HepG2 (cell line): ENCODE data around the gene KIF27. TPM values are rescaled to one million over a fixed set of nuclear protein-coding genes. Genes with fewer than 3 reads are reported as not detected.

Experiments
- ATAC-seq: fragments of 200-7000 bp; cut with Tn5 transposase; 3 replicates; pipeline ENCODE4 v1.9.1; 2020; ENCODE audit warnings: mild to moderate bottlenecking, moderate library complexity
- BruUV-seq: library from RNA; stranded (reverse); fragments of 400-500 nt; replicated peaks from 2 replicates; lab custom pipeline; 2021; lab: Mats Ljungman, UMichigan
- CTCF ChIA-PET: fragments of 300-600 bp; formaldehyde crosslinking; extraction: SDS; loops from one replicate; lab custom pipeline; 2021; ENCODE audit warnings: low total read pairs, inconsistent platforms, low intra/inter-chr PET ratio; lab: Yijun Ruan, JAX
- POLR2A ChIA-PET: fragments of 350-600 bp; sonication (Branson Sonifier 250); formaldehyde crosslinking; loops from one replicate; lab custom pipeline; 2020; ENCODE audit warnings: antibody characterized with exemption, inconsistent platforms; lab: Yijun Ruan, JAX
- DNase-seq: peaks from one replicate; pipeline ENCODE4 v3.0.0-alpha.2; 2015; ENCODE audit warnings: low spot score
- FAIRE-seq: peaks from 3 replicates; lab custom pipeline; 2011; peaks lifted over from hg19 to GRCh38; lab: Jason Lieb, UNC
- H2AFZ ChIP-seq: one replicate; pipeline ENCODE4 v1.6.1; 2011; ENCODE audit warnings: low read length, inconsistent platforms
- H3K27ac ChIP-seq: fragments of 300-600 bp; 3 replicates; pipeline ENCODE4 v1.8.0; 2011; ENCODE audit warnings: mixed run types, mild to moderate bottlenecking, mixed read lengths, low read length, inconsistent platforms; ENCODE audit not compliant: insufficient read depth; ENCODE audit errors: extremely low read length
- H3K27me3 ChIP-seq, 2 experiments: fragments of 200-600 bp in 1 of 2; 2 replicates in 1 of 2; 3 replicates in 1 of 2; pipeline versions ENCODE4 v1.6.0 to v1.8.0; 2011; ENCODE audit warnings: low read length in 2 of 2, mild to moderate bottlenecking in 2 of 2, moderate library complexity in 2 of 2, inconsistent platforms in 1 of 2; ENCODE audit not compliant: insufficient read depth in 2 of 2, control insufficient read depth in 1 of 2
- H3K36me3 ChIP-seq, 2 experiments: fragments of 200-600 bp in 1 of 2; replicated peaks in 1 of 2; 2 replicates in 1 of 2; 3 replicates in 1 of 2; pipeline versions ENCODE4 v1.5.1 to v1.8.0; 2011; ENCODE audit warnings: low read length in 2 of 2, inconsistent platforms in 1 of 2; ENCODE audit not compliant: insufficient read depth in 2 of 2, control insufficient read depth in 1 of 2
- H3K4me1 ChIP-seq: 2 replicates; pipeline ENCODE4 v1.5.1; 2012; ENCODE audit warnings: low read length, inconsistent platforms; ENCODE audit not compliant: insufficient read depth
- H3K4me2 ChIP-seq: 2 replicates; pipeline ENCODE4 v1.6.0; 2011; ENCODE audit warnings: low read depth, low read length, inconsistent platforms
- H3K4me3 ChIP-seq, 3 experiments: fragments of 200-600 bp in 1 of 3; sonication (generic), shearing (Covaris generic) in 1 of 3; replicated peaks in 1 of 3; 2 replicates each; pipeline ENCODE4 v1.5.1; 2011 to 2016; ENCODE audit warnings: low read length in 3 of 3, inconsistent platforms in 2 of 3, low read depth in 2 of 3, mild to moderate bottlenecking in 2 of 3, control low read depth in 1 of 3, mixed read lengths in 1 of 3; ENCODE audit not compliant: insufficient read depth in 1 of 3
- H3K79me2 ChIP-seq: one replicate; pipeline ENCODE4 v1.6.1; 2011; ENCODE audit warnings: low read length, inconsistent platforms; ENCODE audit not compliant: insufficient read depth
- H3K9ac ChIP-seq: 2 replicates; pipeline ENCODE4 v1.6.0; 2011; ENCODE audit warnings: mild to moderate bottlenecking, low read depth, low read length, inconsistent platforms; ENCODE audit not compliant: insufficient read depth
- H3K9me3 ChIP-seq: 2 replicates; pipeline ENCODE4 v1.5.1; 2012; ENCODE audit warnings: mild to moderate bottlenecking, low read length
- H4K20me1 ChIP-seq: 2 replicates; pipeline ENCODE4 v1.6.0; 2011; ENCODE audit warnings: inconsistent platforms, mild to moderate bottlenecking, low read length, moderate library complexity; ENCODE audit not compliant: insufficient read depth
- FOXJ3 ChIP-seq: sonication (generic); formaldehyde crosslinking; IDR thresholded peaks from 2 replicates; pipeline ENCODE4 v1.4.0; 2020; ENCODE audit warnings: missing genetic modification reagents, mild to moderate bottlenecking, borderline replicate concordance
- GABPB1 ChIP-seq: IDR thresholded peaks from 2 replicates; pipeline ENCODE4 v1.6.1; 2016; ENCODE audit warnings: mild to moderate bottlenecking, missing genetic modification reagents, moderate library complexity, missing compliant biosample characterization
- MBD4 ChIP-seq: IDR thresholded peaks from 2 replicates; pipeline ENCODE4 v1.6.1; 2012; ENCODE audit warnings: low read length, inconsistent platforms, borderline replicate concordance
- PHF21A ChIP-seq: sonication (generic); formaldehyde crosslinking; IDR thresholded peaks from 2 replicates; pipeline ENCODE4 v1.5.0; 2020; ENCODE audit warnings: mild to moderate bottlenecking, missing genetic modification reagents
- SIN3B ChIP-seq: fragments of 150-350 bp; IDR thresholded peaks from 2 replicates; pipeline ENCODE4 v1.6.1; 2014; ENCODE audit warnings: low read length
- SP4 ChIP-seq: sonication (generic); formaldehyde crosslinking; IDR thresholded peaks from 2 replicates; pipeline ENCODE4 v1.8.1; 2023; ENCODE audit warnings: mild to moderate bottlenecking, missing genetic modification reagents
- ZFAT ChIP-seq: sonication (generic); formaldehyde crosslinking; conservative IDR thresholded peaks from 2 replicates; pipeline ENCODE4 v1.8.1; 2023; ENCODE audit warnings: missing genetic modification reagents, inconsistent platforms
- ZNF235 ChIP-seq: sonication (generic); formaldehyde crosslinking; IDR thresholded peaks from 2 replicates; pipeline ENCODE4 v1.8.1; 2023; ENCODE audit warnings: mild to moderate bottlenecking, missing genetic modification reagents, borderline replicate concordance
- ZNF460 ChIP-seq: sonication (generic); formaldehyde crosslinking; IDR thresholded peaks from 2 replicates; pipeline ENCODE4 v1.5.1; 2020; ENCODE audit warnings: missing genetic modification reagents, mild to moderate bottlenecking, borderline replicate concordance
- ZSCAN20 ChIP-seq: sonication (generic); formaldehyde crosslinking; IDR thresholded peaks from 2 replicates; pipeline ENCODE4 v1.4.0; 2020; ENCODE audit warnings: missing genetic modification reagents, mild to moderate bottlenecking, borderline replicate concordance
- WGBS: methylation state at CpG from one replicate; pipeline ENCODE4 v1.1.6; 2017; ENCODE audit warnings: low lambda C conversion rate; 5-methylcytosine and 5-hydroxymethylcytosine counted together
- in situ Hi-C: cut with HindIII; loops from 2 replicates; pipeline ENCODE4 v1.10.0; 2017; ENCODE audit warnings: low pct_unique_long_range_greater_than_20kb; ENCODE audit not compliant: extremely low pct_ligation_motif_present
- intact Hi-C: fragments of 100-400 bp; cut with micrococcal nuclease; formaldehyde crosslinking; loops from one replicate; pipeline ENCODE4 v1.10.0; 2022; ENCODE audit not compliant: unreplicated experiment
- polyA plus RNA-seq, 8 experiments: library from polyadenylated mRNA; depleted of rRNA in 3 of 8; stranded (reverse) in 7 of 8; unstranded in 1 of 8; fragments of >200 nt; fragmentation: Illumina TruSeq in 4 of 8; extraction: Trizol in 4 of 8; gene quantifications; 2 replicates each; pipeline versions ENCODE4 v1.2.1 to v1.2.3, GENCODE V29; 2011 to 2016; ENCODE audit warnings: low read depth in 4 of 8, missing spikeins in 1 of 8, mixed read lengths in 1 of 8; ENCODE audit not compliant: insufficient read depth in 1 of 8
- total RNA-seq, 5 experiments: library from RNA; depleted of rRNA; stranded (reverse); fragments of >200 nt; fragmentation: Illumina TruSeq; extraction: Trizol; gene quantifications; 2 replicates each; pipeline ENCODE4 v1.2.3, GENCODE V29; 2016; ENCODE audit warnings: low read depth in 1 of 5
- TF ChIP-seq, protein P1 (sequence below): sonication (generic); IDR thresholded peaks from 2 replicates; pipeline ENCODE4 v1.6.1; 2016; ENCODE audit warnings: low read depth, borderline replicate concordance
- TF ChIP-seq, protein P2 (sequence below): sonication (generic); formaldehyde crosslinking; IDR thresholded peaks from 2 replicates; pipeline ENCODE4 v1.4.0; 2020; ENCODE audit warnings: mild to moderate bottlenecking, low read depth, missing genetic modification reagents
- TF ChIP-seq, protein P3 (sequence below): sonication (generic); formaldehyde crosslinking; IDR thresholded peaks from 2 replicates; pipeline ENCODE4 v1.5.0; 2020; ENCODE audit warnings: mild to moderate bottlenecking, missing genetic modification reagents
- TF ChIP-seq, protein P4 (sequence below), 2 experiments: sonication (generic) in 1 of 2; formaldehyde crosslinking in 1 of 2; IDR thresholded peaks; 2 replicates each; pipeline versions ENCODE4 v1.4.0 to v1.6.1; 2016 to 2020; ENCODE audit warnings: borderline replicate concordance in 1 of 2, low read depth in 1 of 2, mild to moderate bottlenecking in 1 of 2, missing genetic modification reagents in 1 of 2

KIF27 gene
- total and polyA plus RNA-seq, 2 of the 13 experiments (the other 11 are each of a cell fraction or from before 2014, with no cell fraction given): 0.95 to 4.1 TPM

DNA sequence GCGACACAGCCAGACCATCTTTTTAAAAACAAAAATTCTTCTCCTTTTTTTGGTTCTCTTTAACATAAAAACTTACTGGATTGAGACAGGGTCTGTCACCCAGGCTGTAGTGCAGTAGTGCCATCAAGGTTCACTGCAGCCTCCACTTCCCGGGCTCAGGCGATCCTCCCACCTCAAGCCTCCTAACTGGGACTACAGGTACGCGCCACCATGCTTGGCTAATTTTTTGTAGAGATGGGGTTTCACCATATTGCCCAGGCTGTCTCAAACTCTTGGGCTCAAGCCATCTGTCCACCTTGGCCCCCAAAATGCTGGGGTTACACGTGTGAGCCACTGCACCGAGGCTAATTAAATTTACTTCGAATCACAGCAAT is 45.0 kb upstream of the KIF27 start:
- peak overlapping the region; percentile 17 for H3K27ac ChIP-seq
- H3K9ac ChIP-seq: no peak overlapping the region
- no peak overlapping the region for H3K4me2 ChIP-seq
- intact Hi-C loops (no loop called here), in situ Hi-C loops (no loop called here)
- DNase-seq: no peak
- CTCF ChIA-PET: no interaction called here
- no peaks in the 10 kb centered on the region for H3K9me3 ChIP-seq
- no peak overlapping the region for H3K4me3 ChIP-seq
- peak; percentile 6 for ATAC-seq
- H3K36me3 ChIP-seq: peaks cover 3 to 29% of the 10 kb centered on the region in 2 experiments; a peak in 4 of 5 replicates
- no peak overlapping the region for H2AFZ ChIP-seq
- H4K20me1 ChIP-seq: peaks cover 11% of the 10 kb centered on the region
- WGBS: 100% methylated on average over 8 of the region's 8 CpGs
- peaks cover 9% of the 10 kb centered on the region for H3K4me1 ChIP-seq
- TSS peak; percentile 12 for BruUV-seq
- peaks cover 2% of the 10 kb centered on the region for H3K79me2 ChIP-seq
- FAIRE-seq: no peak
- H3K27me3 ChIP-seq: no peaks in the 10 kb centered on the region
- POLR2A ChIA-PET: interaction anchor here (1.2 to 2.1 kb wide), 3 partner anchors 10 to 14 kb away, joined by 7 to 20 read pairs (median 14); partner anchors contain the start of genes HNRNPK and RMI1
- TF ChIP-seq, protein P1, sequence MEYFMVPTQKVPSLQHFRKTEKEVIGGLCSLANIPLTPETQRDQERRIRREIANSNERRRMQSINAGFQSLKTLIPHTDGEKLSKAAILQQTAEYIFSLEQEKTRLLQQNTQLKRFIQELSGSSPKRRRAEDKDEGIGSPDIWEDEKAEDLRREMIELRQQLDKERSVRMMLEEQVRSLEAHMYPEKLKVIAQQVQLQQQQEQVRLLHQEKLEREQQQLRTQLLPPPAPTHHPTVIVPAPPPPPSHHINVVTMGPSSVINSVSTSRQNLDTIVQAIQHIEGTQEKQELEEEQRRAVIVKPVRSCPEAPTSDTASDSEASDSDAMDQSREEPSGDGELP: no peak
- TF ChIP-seq ZNF460 (CRISPR knock-in tag) (peak; percentile 49; the same call in 1 of the 2 replicates), SIN3B (no peak), PHF21A (CRISPR knock-in tag) (no peak), FOXJ3 (CRISPR knock-in tag) (no peak), MBD4 (0 out of 2 replicates have a peak, but pooled peaks have one; percentile 16), ZSCAN20 (CRISPR knock-in tag) (no peak), SP4 (no peak), ZFAT (CRISPR knock-in tag) (no peak), ZNF235 (no peak), GABPB1 (CRISPR knock-in tag) (no peak)
- TF ChIP-seq, protein P2, sequence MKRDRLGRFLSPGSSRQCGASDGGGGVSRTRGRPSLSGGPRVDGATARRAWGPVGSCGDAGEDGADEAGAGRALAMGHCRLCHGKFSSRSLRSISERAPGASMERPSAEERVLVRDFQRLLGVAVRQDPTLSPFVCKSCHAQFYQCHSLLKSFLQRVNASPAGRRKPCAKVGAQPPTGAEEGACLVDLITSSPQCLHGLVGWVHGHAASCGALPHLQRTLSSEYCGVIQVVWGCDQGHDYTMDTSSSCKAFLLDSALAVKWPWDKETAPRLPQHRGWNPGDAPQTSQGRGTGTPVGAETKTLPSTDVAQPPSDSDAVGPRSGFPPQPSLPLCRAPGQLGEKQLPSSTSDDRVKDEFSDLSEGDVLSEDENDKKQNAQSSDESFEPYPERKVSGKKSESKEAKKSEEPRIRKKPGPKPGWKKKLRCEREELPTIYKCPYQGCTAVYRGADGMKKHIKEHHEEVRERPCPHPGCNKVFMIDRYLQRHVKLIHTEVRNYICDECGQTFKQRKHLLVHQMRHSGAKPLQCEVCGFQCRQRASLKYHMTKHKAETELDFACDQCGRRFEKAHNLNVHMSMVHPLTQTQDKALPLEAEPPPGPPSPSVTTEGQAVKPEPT (CRISPR knock-in tag): no peak
- TF ChIP-seq, protein P3, sequence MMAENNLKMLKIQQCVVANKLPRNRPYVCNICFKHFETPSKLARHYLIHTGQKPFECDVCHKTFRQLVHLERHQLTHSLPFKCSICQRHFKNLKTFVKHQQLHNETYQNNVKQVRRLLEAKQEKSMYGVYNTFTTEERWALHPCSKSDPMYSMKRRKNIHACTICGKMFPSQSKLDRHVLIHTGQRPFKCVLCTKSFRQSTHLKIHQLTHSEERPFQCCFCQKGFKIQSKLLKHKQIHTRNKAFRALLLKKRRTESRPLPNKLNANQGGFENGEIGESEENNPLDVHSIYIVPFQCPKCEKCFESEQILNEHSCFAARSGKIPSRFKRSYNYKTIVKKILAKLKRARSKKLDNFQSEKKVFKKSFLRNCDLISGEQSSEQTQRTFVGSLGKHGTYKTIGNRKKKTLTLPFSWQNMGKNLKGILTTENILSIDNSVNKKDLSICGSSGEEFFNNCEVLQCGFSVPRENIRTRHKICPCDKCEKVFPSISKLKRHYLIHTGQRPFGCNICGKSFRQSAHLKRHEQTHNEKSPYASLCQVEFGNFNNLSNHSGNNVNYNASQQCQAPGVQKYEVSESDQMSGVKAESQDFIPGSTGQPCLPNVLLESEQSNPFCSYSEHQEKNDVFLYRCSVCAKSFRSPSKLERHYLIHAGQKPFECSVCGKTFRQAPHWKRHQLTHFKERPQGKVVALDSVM (CRISPR knock-in tag): peak; percentile 91
- TF ChIP-seq, protein P4, sequence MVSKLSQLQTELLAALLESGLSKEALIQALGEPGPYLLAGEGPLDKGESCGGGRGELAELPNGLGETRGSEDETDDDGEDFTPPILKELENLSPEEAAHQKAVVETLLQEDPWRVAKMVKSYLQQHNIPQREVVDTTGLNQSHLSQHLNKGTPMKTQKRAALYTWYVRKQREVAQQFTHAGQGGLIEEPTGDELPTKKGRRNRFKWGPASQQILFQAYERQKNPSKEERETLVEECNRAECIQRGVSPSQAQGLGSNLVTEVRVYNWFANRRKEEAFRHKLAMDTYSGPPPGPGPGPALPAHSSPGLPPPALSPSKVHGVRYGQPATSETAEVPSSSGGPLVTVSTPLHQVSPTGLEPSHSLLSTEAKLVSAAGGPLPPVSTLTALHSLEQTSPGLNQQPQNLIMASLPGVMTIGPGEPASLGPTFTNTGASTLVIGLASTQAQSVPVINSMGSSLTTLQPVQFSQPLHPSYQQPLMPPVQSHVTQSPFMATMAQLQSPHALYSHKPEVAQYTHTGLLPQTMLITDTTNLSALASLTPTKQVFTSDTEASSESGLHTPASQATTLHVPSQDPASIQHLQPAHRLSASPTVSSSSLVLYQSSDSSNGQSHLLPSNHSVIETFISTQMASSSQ (IDR thresholded peaks at IDR 0.05; ENCODE audit: low read depth): no peak
- TF ChIP-seq, protein P4 (CRISPR knock-in tag; IDR thresholded peaks at IDR 0.05; ENCODE audit: borderline replicate concordance): no peak
